Measurements from ENCODE around the gene SGTA.
A peak's percentile ranks its signal among the peaks of the same experiment; 100 is the strongest.
"Not testable (repeated sequence)": the region's sequence is repeated elsewhere in the genome, so short reads cannot be mapped to it uniquely, and the experiment has no call there.

SGTA gene

GRCh38 chr19:2782936-2783780, at the start of gene SGTA:
Gene SGTA (minus strand): TSS chr19:2783273. CDS start chr19:2769068, 14,205 bp downstream.
- peak; percentile 99 for DNase-seq

GRCh38 chr19:2827840-2828489, 44.9 kb upstream of the SGTA start:
- no peak for DNase-seq

DNA sequence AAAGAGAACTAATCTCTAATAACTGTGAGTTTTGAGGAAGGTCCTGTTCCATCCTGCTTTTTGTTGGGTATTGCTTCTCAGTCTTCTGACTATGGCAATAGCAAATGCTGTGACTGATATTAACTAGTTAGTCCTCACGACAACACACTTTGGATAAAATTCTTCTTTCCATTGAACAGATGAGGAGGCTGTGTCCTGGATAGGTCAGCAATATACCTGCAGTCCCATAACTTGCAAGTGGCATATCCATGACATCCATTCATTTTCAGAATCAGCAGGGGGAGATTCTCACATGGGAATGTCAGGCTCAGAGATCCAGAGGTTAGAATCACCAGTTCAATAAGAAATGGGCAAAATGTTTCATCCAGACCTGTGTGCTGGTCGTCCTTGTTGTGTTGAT, 43.9 kb upstream of the SGTA start:
- DNase-seq = no peak

DNA sequence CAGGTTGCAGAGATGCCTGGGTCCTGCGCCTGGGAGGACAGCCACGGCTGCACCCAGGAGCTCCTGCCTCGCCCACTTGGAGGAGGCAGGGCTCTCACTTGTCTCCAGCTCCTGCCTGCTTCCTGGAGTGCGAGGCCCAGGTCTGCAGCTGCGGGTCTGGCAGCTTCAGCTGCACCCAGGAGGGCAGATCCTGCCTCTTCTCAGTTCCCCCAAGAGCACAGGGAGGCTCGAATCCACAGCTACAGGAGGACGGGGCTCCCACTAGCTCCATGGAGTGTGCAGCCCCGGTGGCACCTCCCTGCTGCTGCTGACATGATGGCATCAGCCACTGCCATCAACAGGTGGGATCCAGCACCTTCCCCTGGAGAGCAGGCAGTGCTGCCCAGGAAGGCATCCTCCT, 41.1 kb upstream of the SGTA start:
- no peak for DNase-seq

DNA sequence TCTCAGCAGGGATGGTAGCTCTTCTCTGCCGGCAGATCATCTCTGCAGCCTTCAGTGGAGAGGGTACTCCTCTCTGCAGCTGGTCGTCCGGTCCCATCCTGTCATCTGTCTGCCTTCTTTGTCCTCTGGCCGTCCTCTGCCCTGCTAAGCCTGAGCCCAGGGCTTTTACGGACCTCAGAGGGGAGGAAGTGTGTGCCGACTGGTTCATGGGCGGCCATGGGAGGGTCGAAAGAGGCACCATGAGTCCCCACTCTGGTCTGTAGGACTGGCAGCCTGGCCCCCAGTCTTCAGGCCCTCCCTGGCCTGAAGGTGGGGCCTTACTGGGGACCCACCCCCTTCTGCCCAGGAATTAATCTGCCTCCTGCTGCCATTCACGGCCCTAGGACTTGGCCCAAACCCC, 40.6 kb upstream of the SGTA start:
- no peak for DNase-seq

DNA sequence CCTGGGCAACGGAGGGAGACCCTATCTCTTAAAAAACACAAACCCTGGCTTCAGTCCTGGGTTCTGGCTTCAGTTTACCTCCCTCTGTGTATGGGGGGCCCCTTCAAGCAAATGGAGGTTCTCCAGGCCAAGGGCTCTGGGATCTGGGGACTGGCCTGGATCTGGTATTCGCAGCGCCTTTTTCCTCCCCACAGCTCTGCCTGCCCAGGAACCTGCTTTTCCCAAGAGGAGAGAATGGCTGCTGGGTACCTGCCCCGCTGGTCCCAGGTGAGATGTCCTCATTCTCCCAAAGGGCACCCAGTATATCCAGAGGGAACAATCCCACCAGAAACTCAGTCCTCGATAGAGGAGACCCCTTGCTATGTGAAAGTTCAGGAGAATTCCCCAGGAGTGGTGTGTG, 39.8 kb upstream of the SGTA start:
- no peak for DNase-seq

DNA sequence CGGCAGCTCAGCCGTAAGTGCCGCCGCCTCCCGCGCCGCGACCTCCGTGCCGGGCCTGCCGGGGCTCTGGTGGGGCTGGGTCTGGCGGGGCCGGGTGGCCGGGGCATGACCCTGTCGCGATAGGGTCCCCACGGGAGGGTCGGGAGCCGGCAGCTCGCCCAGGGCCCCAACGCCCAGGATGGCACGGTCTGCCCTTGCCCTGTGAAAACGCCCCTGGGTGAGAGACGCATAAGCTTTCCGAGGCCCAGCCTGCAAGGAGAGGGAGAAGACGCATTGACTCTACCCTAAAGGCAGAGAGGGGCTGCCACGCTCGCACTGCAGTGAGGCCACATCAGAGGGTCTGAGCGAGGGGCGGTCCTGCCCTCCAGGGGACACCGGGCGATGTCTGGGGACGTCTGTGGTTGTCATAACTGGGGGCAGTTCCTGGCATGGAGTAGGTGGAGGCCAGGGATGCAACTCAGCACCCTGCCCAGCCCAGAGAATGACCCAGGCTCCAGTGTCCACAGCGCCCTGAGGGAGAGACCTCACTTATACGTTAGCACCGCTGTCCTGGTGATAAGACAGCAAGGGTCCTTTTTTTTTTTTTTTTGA, 37.1 kb upstream of the SGTA start:
- no peak for DNase-seq

DNA sequence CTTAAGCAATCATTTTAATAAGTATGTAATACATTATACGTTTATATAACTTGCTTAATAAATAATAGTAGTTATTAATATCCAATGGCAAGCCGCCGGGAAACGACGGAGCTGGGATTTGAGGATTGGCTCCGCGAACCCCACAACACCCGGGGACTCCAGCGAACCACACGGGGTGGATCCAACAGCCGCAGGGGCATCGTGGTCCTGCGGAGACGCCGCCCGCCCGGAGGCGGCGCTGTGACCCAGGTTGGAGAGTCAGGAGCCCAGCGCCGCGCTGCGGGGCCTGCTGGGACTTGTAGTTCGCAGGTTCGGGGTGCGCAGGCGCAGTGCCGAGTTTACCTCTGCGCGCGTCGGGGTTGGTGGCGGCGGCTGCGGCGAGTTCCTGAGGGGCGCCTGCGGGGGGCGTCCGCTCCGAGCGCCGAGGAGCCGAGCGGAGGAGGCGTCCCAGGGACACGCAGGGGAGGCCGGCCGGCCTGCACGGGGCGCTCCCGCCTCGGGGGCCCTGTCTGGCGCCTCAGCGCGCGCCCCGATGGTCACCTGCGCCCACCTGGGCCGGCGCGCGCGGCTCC, 36.6 kb upstream of the SGTA start, which contains the start of gene ZNF554:
ZNF554 (plus strand) TSS at position 329 of the 572 bp plus-strand sequence; CDS start at position 533, 204 bp downstream.
- DNase-seq = peak; percentile 95

- not testable (repeated sequence) for DNase-seq
Measured at GRCh38 chr19:2817237-2817829, 34.3 kb upstream of the SGTA start.

- no peak for DNase-seq
Measured at GRCh38 chr19:2816641-2817040, 33.6 kb upstream of the SGTA start.

DNA sequence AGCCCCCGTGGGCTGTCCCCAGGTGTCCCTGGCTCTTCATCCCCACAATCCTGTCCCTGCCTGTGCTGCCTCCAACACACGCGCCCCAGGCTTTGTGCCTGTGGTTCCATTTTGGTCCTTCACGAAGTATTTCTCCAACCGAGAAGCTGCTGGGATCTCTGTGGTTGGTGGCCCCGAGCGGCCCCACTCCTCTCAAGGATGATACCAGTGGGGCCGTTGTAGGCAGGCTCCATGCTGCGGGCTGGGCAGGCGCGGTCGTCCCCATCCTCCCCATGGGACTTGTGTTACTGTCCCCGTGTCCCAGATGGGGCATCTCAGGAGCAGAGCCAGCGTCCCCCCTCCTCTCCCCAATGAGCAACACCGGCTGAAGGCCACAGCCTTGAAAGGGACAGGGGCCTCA, 32.9 kb upstream of the SGTA start:
- no peak for DNase-seq

DNA sequence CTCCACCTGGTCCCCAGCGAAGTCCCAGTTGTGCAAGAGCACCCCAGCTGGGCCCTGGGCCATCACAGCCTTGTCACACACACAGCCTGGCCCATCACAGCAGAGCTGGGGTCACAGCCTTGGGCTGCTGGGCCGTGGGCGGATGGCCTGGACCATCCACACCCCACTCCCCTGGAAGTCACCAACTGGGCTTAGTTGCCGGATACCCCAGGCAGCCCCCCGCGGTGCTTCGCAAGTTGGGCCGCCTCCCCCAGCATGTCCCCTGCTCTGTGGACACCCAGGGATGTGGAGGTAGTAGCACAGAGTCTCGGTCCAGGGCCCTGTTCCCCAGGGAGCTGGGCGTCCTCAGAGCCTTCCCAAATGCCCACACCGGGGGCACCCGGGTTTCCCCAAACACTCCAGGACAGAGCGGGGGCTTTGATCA, 32.1 kb upstream of the SGTA start:
- no peak for DNase-seq

GRCh38 chr19:2814426-2814825, 31.4 kb upstream of the SGTA start:
- no peak for DNase-seq

DNA sequence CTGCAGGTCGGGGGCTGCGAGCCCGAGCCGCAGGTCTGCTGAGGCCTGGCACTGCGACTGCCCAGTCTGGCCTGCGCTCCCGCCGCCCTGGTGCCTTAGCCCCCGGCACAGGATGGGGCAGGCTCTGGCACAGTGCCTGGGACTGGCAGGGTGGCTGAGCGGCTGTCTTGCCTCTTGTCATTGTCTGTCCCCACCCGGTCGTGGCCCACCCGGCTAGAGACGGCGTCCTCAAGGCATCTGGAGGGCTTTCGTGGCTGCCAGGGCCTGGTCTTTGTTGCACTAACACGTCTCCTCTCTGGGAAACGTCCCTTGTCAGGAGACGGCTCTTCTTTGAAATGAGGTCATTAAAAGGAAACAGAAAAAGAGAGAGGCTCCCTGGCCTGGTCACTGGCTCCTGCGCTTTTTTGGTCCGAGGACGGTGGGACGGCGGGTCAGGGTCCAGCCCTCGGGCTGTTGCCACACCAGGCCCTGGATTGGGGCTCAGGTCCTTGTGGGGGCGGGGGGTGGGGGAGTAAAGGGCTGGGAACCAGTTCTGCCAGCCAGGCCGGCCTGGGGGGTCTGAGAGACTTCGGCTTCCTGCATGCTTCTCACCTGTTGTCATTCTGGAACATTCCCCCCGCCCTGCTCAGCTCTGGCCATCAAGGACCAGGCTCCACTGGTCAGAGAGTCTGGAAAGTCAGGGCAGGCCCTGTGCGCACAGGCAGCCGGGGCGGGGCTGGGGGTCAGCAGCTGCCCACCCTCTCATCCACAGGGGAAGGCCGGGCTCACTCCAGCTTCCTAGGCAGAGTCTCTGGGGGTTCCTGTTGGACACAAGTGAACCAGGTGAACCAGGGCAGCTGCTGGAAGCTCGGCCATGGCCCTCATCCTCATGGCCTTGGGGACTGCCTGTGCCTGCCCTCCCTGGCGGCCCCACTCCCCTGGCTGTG, 30.4 kb upstream of the SGTA start:
- no peak for DNase-seq

GRCh38 chr19:2812414-2813234, 29.6 kb upstream of the SGTA start:
- no peak for DNase-seq

DNA sequence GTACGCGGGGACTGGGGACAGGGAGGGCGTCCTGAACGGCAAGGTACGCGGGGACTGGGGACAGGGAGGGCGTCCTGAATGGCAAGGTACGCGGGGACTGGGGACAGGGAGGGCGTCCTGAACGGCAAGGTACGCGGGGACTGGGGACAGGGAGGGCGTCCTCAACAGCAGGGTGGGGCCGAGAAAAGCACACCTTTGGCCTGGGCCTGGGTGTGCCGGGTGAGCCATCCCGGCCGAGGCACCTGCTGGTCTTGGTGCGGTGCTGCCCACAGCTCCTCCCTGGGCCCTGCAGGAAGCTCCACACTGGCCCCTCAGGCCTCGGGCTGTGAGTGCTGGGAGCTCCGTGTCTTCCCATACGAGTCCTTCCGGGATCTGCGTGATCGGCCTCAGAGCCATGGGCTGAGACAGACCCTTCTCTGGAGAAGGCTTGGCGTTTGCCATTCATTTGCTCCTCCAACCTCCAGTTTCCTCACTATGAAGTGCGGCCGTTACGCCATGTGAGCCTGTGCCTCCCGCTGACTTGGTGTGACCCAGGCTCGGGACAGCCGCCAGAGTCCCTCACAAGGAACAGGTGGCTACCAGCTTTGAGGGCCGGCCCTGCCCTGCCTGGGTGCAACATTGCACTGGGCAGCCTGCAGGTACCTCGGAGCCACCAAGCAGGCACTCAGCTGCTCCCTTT, 28.8 kb upstream of the SGTA start:
- no peak for DNase-seq

- DNase-seq = no peak
Measured at GRCh38 chr19:2811221-2811722, 28.2 kb upstream of the SGTA start.

DNA sequence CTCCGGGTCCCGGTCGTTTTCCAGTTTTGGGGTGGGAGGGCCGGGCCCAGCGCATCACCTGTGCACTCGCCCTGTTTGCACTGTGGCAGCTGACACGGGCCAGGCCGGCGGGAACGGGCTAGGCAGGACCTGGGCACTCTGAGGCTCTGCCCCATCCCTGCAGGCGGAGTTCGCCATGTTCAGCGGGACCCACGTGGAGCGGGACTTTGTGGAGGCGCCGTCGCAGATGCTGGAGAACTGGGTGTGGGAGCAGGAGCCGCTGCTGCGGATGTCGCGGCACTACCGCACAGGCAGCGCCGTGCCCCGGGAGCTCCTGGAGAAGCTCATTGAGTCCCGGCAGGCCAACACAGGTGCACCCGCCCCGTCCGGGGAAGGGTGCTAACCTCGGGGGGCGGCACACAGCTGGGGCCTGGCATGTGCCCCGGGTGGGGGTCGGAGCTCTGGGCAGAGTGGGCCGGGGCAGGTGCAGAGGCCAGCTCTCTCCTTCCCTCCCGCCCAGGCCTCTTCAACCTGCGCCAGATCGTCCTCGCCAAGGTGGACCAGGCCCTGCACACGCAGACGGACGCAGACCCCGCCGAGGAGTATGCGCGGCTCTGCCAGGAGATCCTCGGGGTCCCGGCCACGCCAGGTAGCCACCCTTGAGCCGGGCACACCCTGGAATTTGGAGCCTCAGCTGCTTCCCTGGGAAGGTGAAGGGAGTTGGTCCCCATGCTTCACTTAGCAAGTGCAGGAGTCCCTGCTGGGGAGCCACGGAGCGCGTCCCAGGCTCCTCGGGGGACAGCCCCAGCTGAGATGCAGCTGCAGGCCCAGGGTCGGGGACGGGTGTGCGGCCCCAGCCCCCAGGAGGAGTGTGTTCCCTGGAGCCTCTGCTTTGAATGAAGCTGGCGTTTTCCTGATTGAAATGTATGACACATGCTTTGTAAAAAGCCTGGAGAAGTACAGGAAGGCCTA, 27.3 kb upstream of the SGTA start:
- DNase-seq = no peak

All from midbrain (tissue), 1 donor.